CD4-positive, alpha-beta T cell treated with Interleukin-15 for 1 hour (primary cell): Measurements from ENCODE around the gene KLHL33.
A peak's percentile ranks its signal among the peaks of the same experiment; 100 is the strongest.

Experiments used
- DNase-seq: peaks from one replicate; pipeline ENCODE4 v3.0.0-alpha.2; 2020

The KLHL33 gene

DNA sequence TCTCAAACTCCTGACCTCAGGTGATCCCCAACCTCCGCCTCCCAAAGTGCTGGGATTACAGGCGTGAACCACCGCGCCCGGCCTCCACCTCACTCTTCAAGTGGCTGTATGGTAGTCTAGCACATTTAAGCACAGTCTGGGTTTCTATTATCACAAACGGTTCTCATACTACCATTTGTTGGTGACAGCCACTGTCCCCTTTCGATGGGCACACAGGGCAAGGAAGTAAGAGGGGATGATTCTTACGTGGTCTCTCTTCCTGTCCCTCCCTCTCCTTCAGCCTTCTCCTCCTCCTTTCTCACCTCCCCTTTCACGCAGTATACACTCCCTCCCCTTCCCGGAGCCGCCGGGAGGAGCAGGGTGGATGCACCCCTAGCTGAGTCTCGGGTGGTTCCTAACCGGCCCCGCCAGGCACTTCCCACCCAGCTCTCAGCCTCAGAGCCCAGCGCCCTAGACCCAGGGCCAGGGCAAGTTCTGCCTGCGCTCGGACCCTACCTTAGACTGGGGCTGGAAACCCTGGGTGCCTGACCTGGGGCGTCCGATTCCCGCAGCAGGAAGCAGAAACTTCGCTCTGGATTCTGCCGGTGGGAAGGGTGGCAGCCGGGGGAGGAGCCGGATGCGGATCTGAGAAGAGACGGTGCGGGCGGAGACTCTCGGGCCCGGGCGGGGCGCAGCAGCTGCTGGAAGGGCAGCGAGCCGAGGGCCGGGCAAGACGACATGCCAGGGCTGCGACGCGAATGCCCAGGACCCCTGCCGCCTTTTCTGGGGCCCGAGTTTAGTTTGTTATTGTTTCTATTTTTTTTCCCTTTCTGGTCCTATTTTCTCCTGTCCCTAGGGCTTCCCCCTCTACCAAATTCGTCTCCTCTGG lies 22.9 kb downstream of the KLHL33 start, which contains the start of gene TEP1:
TSS of gene TEP1 (minus strand) at position 626 of the 868 bp plus-strand sequence. CDS start 5,062 bp downstream, outside the sequence.
- DNase-seq, result peak; percentile 68

GRCh38 chr14:20412411-20412810 lies 23.6 kb downstream of the KLHL33 start:
- DNase-seq, result no peak

DNA sequence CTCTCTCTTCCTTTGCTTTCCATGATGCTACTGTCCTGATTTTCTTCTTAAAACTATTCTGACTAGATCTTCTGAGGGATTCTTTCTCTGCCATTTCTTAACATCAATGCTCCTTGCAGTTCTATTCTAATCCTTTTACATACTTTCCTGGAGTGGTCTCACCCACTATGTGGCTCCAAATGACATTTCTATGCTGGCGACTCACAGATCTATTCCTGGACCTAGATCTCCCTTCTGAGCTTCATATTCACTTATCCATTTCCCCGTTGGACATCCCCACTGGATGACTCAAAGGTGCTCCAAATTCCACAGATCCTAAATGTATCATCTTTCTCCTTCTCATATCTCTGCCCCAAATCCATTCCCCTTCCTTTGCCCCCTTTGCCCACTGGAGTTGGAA lies 26.7 kb downstream of the KLHL33 start:
- no peak for DNase-seq

- DNase-seq, result no peak
Observed at GRCh38 chr14:20403521-20403920, 32.4 kb downstream of the KLHL33 start.

GRCh38 chr14:20400965-20401593 lies 34.9 kb downstream of the KLHL33 start:
- no peak for DNase-seq

DNA sequence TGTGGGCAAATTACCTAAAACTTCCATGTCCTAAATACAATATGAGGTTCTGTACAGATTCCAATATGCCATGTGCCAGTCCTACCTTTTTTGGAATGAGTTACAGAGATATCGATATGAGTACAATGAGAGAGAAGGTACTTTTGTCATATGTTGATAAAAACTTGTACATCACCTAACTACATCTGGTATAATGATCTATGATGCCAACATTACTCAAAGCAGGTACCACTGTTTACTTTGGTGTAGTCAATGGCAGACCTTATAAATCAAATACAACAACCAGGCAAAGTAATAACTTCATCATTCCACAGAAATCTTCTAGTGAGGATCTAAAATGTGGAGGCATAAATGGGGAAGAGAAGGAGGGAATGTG lies 35.4 kb downstream of the KLHL33 start:
- DNase-seq, result no peak

GRCh38 chr14:20397511-20397910 lies 38.5 kb downstream of the KLHL33 start:
- no peak for DNase-seq

GRCh38 chr14:20391505-20391904 lies 44.5 kb downstream of the KLHL33 start:
- no peak for DNase-seq

- no peak for DNase-seq
Observed at GRCh38 chr14:20388159-20388558, 47.8 kb downstream of the KLHL33 start.

- peak; percentile 33 for DNase-seq
Observed at GRCh38 chr14:20387576-20387975, 48.4 kb downstream of the KLHL33 start.

- DNase-seq, result no peak
Observed at GRCh38 chr14:20386276-20386855, 49.6 kb downstream of the KLHL33 start.

DNA sequence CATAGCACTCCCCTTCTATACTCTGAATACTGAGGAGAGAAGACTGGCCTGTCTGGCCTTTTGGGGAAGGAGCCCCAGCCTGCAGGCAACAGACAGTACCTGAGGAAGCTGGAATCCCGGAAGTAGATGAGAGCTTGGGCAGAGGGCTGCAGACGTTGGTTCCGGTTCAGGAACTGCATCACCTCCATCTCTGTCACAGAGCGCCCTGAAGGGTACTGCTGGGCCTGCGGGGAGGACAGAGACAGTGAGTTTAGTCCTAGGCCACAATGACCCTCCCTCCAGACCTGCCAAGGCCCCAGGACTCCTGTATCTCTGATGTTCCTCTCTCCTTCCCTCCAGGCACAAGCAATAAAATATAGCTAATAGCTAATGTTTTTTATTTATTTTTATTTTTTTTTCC lies 51.1 kb downstream of the KLHL33 start:
- no peak for DNase-seq

GRCh38 chr14:20384321-20384720 lies 51.6 kb downstream of the KLHL33 start:
- DNase-seq, result no peak

DNA sequence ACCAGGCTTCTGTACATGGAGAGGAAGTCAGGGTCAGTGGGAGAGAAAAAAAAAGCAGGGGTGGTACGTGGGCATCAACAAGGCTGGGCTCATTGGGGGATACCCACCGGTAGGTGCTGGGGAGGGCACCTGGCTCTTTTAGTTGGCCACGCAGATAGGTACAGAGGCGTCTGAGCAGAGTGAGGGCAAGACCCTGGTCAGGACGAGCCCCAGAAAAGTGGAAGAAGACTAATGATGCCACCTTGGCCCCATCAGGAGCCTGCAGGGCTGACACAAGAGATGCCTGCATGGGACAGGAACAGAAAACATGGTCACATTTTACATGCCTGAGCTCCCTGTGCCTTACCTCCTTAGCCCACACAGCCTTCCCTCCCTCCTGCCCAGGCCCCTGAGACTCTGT lies 52.3 kb downstream of the KLHL33 start:
- no peak for DNase-seq

GRCh38 chr14:20383032-20383431 lies 52.9 kb downstream of the KLHL33 start:
- DNase-seq, result no peak

- no peak for DNase-seq
Observed at GRCh38 chr14:20382526-20382925, 53.4 kb downstream of the KLHL33 start.

- no peak for DNase-seq
Observed at GRCh38 chr14:20381341-20381740, 54.6 kb downstream of the KLHL33 start.

DNA sequence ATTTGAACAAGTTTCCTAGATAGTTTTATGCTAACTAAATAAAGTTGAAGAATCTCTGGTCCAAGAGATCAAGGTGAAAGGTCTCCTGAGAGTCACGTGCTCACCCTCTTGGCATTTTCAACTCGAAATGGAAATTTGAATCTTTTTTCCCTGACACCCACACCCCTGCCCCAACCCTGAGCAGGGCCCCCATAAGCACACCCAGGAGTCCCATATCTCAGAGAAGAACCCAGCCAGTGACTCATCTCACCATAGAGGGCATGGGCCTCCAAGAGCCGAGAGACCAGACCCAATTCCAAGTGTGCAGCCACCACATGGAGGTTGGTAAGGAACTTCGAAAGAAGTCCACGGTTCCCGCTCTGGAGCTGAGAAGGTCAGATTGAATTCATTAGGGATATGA lies 55.3 kb downstream of the KLHL33 start:
- no peak for DNase-seq

DNA sequence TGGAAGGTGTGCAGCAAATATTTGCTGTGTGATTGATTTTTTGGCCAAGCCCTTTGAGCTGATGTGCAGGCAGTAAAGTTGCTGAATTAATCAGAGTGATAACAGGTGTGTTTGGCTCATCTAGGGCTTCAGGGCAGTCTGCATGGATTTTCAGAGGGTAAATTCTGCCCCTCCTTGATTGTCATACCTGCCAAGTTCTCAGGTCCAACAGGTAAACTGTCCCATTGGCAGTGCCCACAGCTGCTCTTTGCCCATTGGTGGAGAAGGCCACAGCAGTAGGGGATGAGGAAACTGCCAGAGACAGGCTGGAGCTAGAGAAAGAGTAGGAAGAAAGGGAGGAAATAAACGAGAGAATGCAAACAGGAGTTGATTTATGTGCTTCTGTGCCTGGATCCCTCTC lies 56.2 kb downstream of the KLHL33 start:
- no peak for DNase-seq

- DNase-seq, result no peak
Observed at GRCh38 chr14:20377171-20377570, 58.8 kb downstream of the KLHL33 start.

DNA sequence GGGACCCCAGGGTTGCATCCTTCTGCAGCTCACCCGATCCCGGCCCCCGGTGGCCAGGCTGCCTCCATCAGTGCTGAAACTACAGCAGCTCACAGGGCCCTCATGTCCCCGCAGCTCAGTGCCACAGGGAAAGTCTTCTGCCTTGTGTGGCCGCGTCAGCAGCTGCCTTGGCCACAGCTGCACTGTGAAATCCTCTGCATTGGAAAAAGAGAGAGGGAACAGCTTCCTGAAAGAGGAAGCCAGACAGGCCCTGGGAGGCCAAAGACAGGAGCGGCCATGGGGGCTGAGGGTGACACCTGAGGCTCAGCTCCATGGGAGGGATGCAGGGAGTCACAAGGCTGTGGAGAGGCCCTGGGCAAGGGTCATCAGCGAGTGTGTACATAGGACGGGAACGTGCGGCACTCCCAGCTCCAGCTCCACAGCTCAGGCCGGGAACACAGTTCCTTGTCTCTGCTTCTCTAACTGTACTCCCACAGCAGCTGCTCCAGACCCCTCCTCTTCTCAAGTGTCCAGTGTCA lies 59.8 kb downstream of the KLHL33 start:
- no peak for DNase-seq
